IMR-90 (cell line): ENCODE results near the gene DNAH3. TPM values are rescaled to one million over a fixed set of nuclear protein-coding genes. Genes with fewer than 3 reads are reported as not detected.

Experiments used
- ATAC-seq: fragments of 200-7000 bp; cut with Tn5 transposase; 2 replicates; pipeline ENCODE4 v1.9.1; 2020; ENCODE audit warnings: low read depth, mild to moderate bottlenecking, moderate library complexity
- BruUV-seq: library from RNA; stranded (reverse); fragments of 400-500 nt; replicated peaks from 2 replicates; lab custom pipeline; 2021; lab: Mats Ljungman, UMichigan
- CTCF ChIA-PET: fragments of 300-600 bp; formaldehyde crosslinking; extraction: SDS; loops from one replicate; lab custom pipeline; 2021; ENCODE audit warnings: antibody characterized with exemption; lab: Yijun Ruan, JAX
- POLR2A ChIA-PET: fragments of 300-600 bp; sonication (Branson Sonifier 250); formaldehyde crosslinking; loops from one replicate; lab custom pipeline; 2022; ENCODE audit warnings: antibody characterized with exemption; ENCODE audit not compliant: unreplicated experiment; lab: Charles Lee
- DNase-seq: peaks from one replicate; pipeline ENCODE4 v3.0.0; 2013
- H2AFZ ChIP-seq: replicated peaks from 2 replicates; pipeline ENCODE3; 2013; ENCODE audit warnings: low read length, mild to moderate bottlenecking; ENCODE audit not compliant: poor library complexity
- H2AK5ac ChIP-seq: 2 replicates; pipeline ENCODE4 v1.6.1; 2013; ENCODE audit warnings: low read depth, low read length, inconsistent platforms
- H2AK9ac ChIP-seq: replicated peaks from 2 replicates; pipeline ENCODE3; 2013; ENCODE audit warnings: mild to moderate bottlenecking, low read depth, low read length, moderate library complexity; ENCODE audit not compliant: poor library complexity
- H2BK120ac ChIP-seq: 2 replicates; pipeline ENCODE4 v1.6.1; 2013; ENCODE audit warnings: low read depth, low read length, inconsistent platforms
- H2BK15ac ChIP-seq: 3 replicates; pipeline ENCODE4 v1.6.1; 2013; ENCODE audit warnings: low read depth, low read length, inconsistent platforms
- H2BK20ac ChIP-seq: 2 replicates; pipeline ENCODE4 v1.6.1; 2013; ENCODE audit warnings: low read depth, mild to moderate bottlenecking, inconsistent platforms, low read length, moderate library complexity
- H2BK5ac ChIP-seq: 2 replicates; pipeline ENCODE4 v1.6.1; 2013; ENCODE audit warnings: mild to moderate bottlenecking, low read depth, low read length, inconsistent platforms; ENCODE audit not compliant: poor library complexity, severe bottlenecking
- H3K14ac ChIP-seq: replicated peaks from 2 replicates; pipeline ENCODE4 v1.6.1; 2013; ENCODE audit warnings: low read depth, low read length, inconsistent platforms
- H3K18ac ChIP-seq: 2 replicates; pipeline ENCODE4 v1.6.1; 2013; ENCODE audit warnings: low read depth, low read length, control low read depth
- H3K23ac ChIP-seq: 2 replicates; pipeline ENCODE4 v1.6.1; 2013; ENCODE audit warnings: low read depth, low read length, inconsistent platforms
- H3K27ac ChIP-seq: 2 replicates; pipeline ENCODE4 v1.5.1; 2013; ENCODE audit warnings: mild to moderate bottlenecking, control low read depth, low read length; ENCODE audit not compliant: insufficient read depth
- H3K27me3 ChIP-seq: 2 replicates; pipeline ENCODE4 v1.6.1; 2013; ENCODE audit warnings: low read length; ENCODE audit not compliant: control insufficient read depth, insufficient read depth
- H3K36me3 ChIP-seq: 2 replicates; pipeline ENCODE4 v1.6.1; 2013; ENCODE audit warnings: low read length, mixed read lengths; ENCODE audit not compliant: control insufficient read depth, insufficient read depth
- H3K4ac ChIP-seq: 2 replicates; pipeline ENCODE4 v1.6.1; 2013; ENCODE audit warnings: low read depth, low read length, inconsistent platforms
- H3K4me1 ChIP-seq: 2 replicates; pipeline ENCODE4 v1.6.1; 2013; ENCODE audit warnings: low read length, mixed read lengths; ENCODE audit not compliant: control insufficient read depth, insufficient read depth
- H3K4me2 ChIP-seq: 2 replicates; pipeline ENCODE4 v1.6.1; 2013; ENCODE audit warnings: low read depth, mild to moderate bottlenecking, control low read depth, low read length, moderate library complexity
- H3K4me3 ChIP-seq: 2 replicates; pipeline ENCODE4 v1.5.1; 2013; ENCODE audit warnings: low read depth, mild to moderate bottlenecking, control low read depth, low read length, moderate library complexity; ENCODE audit not compliant: insufficient read depth
- H3K56ac ChIP-seq: 2 replicates; pipeline ENCODE4 v1.6.1; 2013; ENCODE audit warnings: low read length, inconsistent platforms; ENCODE audit not compliant: insufficient read depth; ENCODE audit errors: extremely low read depth
- H3K79me1 ChIP-seq, 2 experiments: 2 replicates each; pipeline ENCODE4 v1.6.1; 2013; ENCODE audit warnings: low read length in 2 of 2, inconsistent platforms in 1 of 2, low read depth in 1 of 2
- H3K9ac ChIP-seq: 2 replicates; pipeline ENCODE4 v1.6.1; 2013; ENCODE audit warnings: low read depth, low read length, control low read depth
- H3K9me1 ChIP-seq: 2 replicates; pipeline ENCODE4 v1.6.1; 2013; ENCODE audit warnings: low read length, inconsistent platforms; ENCODE audit not compliant: insufficient read depth
- H3K9me3 ChIP-seq: 2 replicates; pipeline ENCODE4 v1.6.1; 2013; ENCODE audit warnings: low read length; ENCODE audit not compliant: control insufficient read depth, insufficient read depth
- H4K20me1 ChIP-seq: 2 replicates; pipeline ENCODE4 v1.6.1; 2013; ENCODE audit warnings: low read length, inconsistent platforms; ENCODE audit not compliant: insufficient read depth
- H4K5ac ChIP-seq: 2 replicates; pipeline ENCODE4 v1.6.1; 2013; ENCODE audit warnings: mild to moderate bottlenecking, low read depth, low read length, control low read depth
- H4K8ac ChIP-seq, 2 experiments: 2 replicates each; pipeline ENCODE4 v1.6.1; 2013; ENCODE audit warnings: low read depth in 2 of 2, low read length in 2 of 2, control low read depth in 1 of 2, inconsistent platforms in 1 of 2
- H4K91ac ChIP-seq: 2 replicates; pipeline ENCODE4 v1.6.1; 2013; ENCODE audit warnings: low read depth, low read length, inconsistent platforms; ENCODE audit not compliant: insufficient read depth
- CEBPB ChIP-seq: IDR thresholded peaks from 2 replicates; pipeline ENCODE4 v1.6.1; 2012; ENCODE audit warnings: low read depth, low read length, improper control_type of control experiment
- CTCF ChIP-seq: conservative IDR thresholded peaks from 2 replicates; pipeline ENCODE4 v1.5.1; 2012; ENCODE audit warnings: mild to moderate bottlenecking, low read depth, low read length, improper control_type of control experiment
- ELK1 ChIP-seq: fragments of 150-350 bp; IDR thresholded peaks from 2 replicates; pipeline ENCODE4 v1.6.1; 2016; ENCODE audit warnings: low read depth, mild to moderate bottlenecking, low read length, moderate library complexity, borderline replicate concordance
- RAD21 ChIP-seq: IDR thresholded peaks from 2 replicates; pipeline ENCODE4 v1.6.1; 2012; ENCODE audit warnings: low read length, improper control_type of control experiment
- RFX5 ChIP-seq: IDR thresholded peaks from 2 replicates; pipeline ENCODE4 v1.8.0; 2012; ENCODE audit warnings: low read depth, mild to moderate bottlenecking, low read length, moderate library complexity
- SMC3 ChIP-seq: fragments of 150-350 bp; IDR thresholded peaks from 2 replicates; pipeline ENCODE4 v1.6.1; 2016; ENCODE audit warnings: low read depth, mild to moderate bottlenecking, antibody characterized with exemption, low read length, moderate library complexity
- WGBS, 2 experiments: methylation state at CpG; one replicate each; pipeline versions ENCODE4 v1.1.5 to v1.1.7; 2013; ENCODE audit warnings: missing lambda C conversion rate in 2 of 2; ENCODE audit not compliant: insufficient read length in 1 of 2; ENCODE audit errors: extremely low coverage in 2 of 2; 5-methylcytosine and 5-hydroxymethylcytosine counted together
- dilution Hi-C: fragments of 300-500 bp; cut with HindIII; formaldehyde crosslinking; loops from one replicate; pipeline ENCODE4 v1.14.3; 2018; ENCODE audit warnings: low sequenced_read_pairs; ENCODE audit not compliant: unreplicated experiment
- in situ Hi-C: fragments of 300-500 bp; cut with MboI; formaldehyde crosslinking; loops from 3 replicates; pipeline ENCODE4 v1.14.3; 2019; ENCODE audit warnings: low sequenced_read_pairs, inconsistent platforms, mixed read lengths
- intact Hi-C: fragments of 100-400 bp; cut with micrococcal nuclease; formaldehyde crosslinking; loops from 2 replicates; pipeline ENCODE4 v1.10.0; 2022
- polyA plus RNA-seq, 3 experiments: library from polyadenylated mRNA; depleted of rRNA; stranded (reverse); fragments of >200 nt; gene quantifications; 2 replicates each; pipeline ENCODE4 v1.2.3, GENCODE V29; 2012; ENCODE audit warnings: low replicate concordance in 1 of 3
- total RNA-seq: library from RNA; depleted of rRNA; stranded (reverse); fragments of >200 nt; gene quantifications from 2 replicates; pipeline ENCODE4 v1.2.3, GENCODE V29; 2012

DNAH3 gene
- total and polyA plus RNA-seq, 2 of the 4 experiments (the other 2 are of a cell fraction): not detected

- no peak overlapping the region for H2AK9ac ChIP-seq
- no peaks in the 10 kb centered on the region for H3K36me3 ChIP-seq
- intact Hi-C loops: loop anchor here (1.0 kb wide), 1 partner anchor 151 kb away; no protein-coding TSS in a partner anchor
- no peak overlapping the region for H2BK15ac ChIP-seq
- no peak overlapping the region for H2AK5ac ChIP-seq
- no peak overlapping the region for H4K5ac ChIP-seq
- H4K8ac ChIP-seq: no peak overlapping the region
- dilution Hi-C loops: no loop called here
- no peak overlapping the region for H4K91ac ChIP-seq
- no peak overlapping the region for H3K23ac ChIP-seq
- TF ChIP-seq RAD21 (peak; percentile 44), RFX5 (no peak), ELK1 (no peak), CEBPB (no peak), SMC3 (peak; percentile 38), CTCF (peak; percentile 36)
- peaks cover 3% of the 10 kb centered on the region for H3K27me3 ChIP-seq
- H3K27ac ChIP-seq: no peak overlapping the region
- H3K18ac ChIP-seq: no peak overlapping the region
- H3K9me1 ChIP-seq: no peaks in the 10 kb centered on the region
- H3K4me1 ChIP-seq: no peaks in the 10 kb centered on the region
- H2BK5ac ChIP-seq: no peak overlapping the region
- WGBS, 2 experiments: 17% methylated on average over 3 of the region's 3 CpGs; no CpG with 5 or more reads in 1 of the 2 experiments
- no TSS peak for BruUV-seq
- DNase-seq (peak; percentile 4), ATAC-seq (no peak; the same call in 1 of the 2 replicates)
- no peaks in the 10 kb centered on the region for H4K20me1 ChIP-seq
- H3K14ac ChIP-seq: no peak overlapping the region
- no peaks in the 10 kb centered on the region for H3K9me3 ChIP-seq
- no peak overlapping the region for H2AFZ ChIP-seq
- no peak overlapping the region for H3K4me2 ChIP-seq
- no peak overlapping the region for H2BK20ac ChIP-seq
- H3K56ac ChIP-seq: no peak overlapping the region
- H2BK120ac ChIP-seq: no peak overlapping the region
- H3K4me3 ChIP-seq: no peak overlapping the region
- CTCF ChIA-PET: interaction anchor here (1.0 kb wide), 1 partner anchor 11 kb away, joined by 4 read pairs; no protein-coding TSS in a partner anchor
- no peak overlapping the region for H3K4ac ChIP-seq
- H3K9ac ChIP-seq: no peak overlapping the region
- POLR2A ChIA-PET: no interaction called here
- in situ Hi-C loops: no loop called here
- H3K79me1 ChIP-seq: no peaks in the 10 kb centered on the region
These were observed 149.4 kb downstream of the DNAH3 start for GRCh38 chr16:21001262-21001661.
